Transverse colon (tissue), 4 donors: ENCODE measurements around the gene DNER.

Source experiments
- EP300 ChIP-seq: sonication (generic); formaldehyde crosslinking; IDR thresholded peaks from one replicate; pipeline ENCODE4 v1.6.1; 2017; ENCODE audit warnings: antibody characterized with exemption, low read depth
- POLR2A ChIP-seq: fragments of 450-650 bp; IDR thresholded peaks from one replicate; pipeline ENCODE4 v1.6.1; 2016; ENCODE audit warnings: antibody characterized with exemption, mild to moderate bottlenecking, moderate library complexity
- POLR2AphosphoS5 ChIP-seq, 3 donors: sonication (generic); formaldehyde crosslinking; IDR thresholded peaks; one replicate each; pipeline ENCODE4 v1.6.1; 2016; ENCODE audit warnings: antibody characterized with exemption in 3 of 3
- TF ChIP-seq, protein P1 (sequence below), 5 experiments: fragments of 200-600 bp in 3 of 5; fragments of 450-650 bp in 2 of 5; sonication (generic) in 3 of 5; IDR thresholded peaks; 1 replicate in 2 of 5; 2 replicates in 3 of 5; pipeline ENCODE4 v1.5.1; 2016 to 2017; ENCODE audit warnings: antibody characterized with exemption in 5 of 5, inconsistent platforms in 3 of 5, mild to moderate bottlenecking in 2 of 5, moderate library complexity in 1 of 5

GRCh38 chr2:229734410-229734809, 20.1 kb upstream of the DNER start:
- TF ChIP-seq, protein P1, sequence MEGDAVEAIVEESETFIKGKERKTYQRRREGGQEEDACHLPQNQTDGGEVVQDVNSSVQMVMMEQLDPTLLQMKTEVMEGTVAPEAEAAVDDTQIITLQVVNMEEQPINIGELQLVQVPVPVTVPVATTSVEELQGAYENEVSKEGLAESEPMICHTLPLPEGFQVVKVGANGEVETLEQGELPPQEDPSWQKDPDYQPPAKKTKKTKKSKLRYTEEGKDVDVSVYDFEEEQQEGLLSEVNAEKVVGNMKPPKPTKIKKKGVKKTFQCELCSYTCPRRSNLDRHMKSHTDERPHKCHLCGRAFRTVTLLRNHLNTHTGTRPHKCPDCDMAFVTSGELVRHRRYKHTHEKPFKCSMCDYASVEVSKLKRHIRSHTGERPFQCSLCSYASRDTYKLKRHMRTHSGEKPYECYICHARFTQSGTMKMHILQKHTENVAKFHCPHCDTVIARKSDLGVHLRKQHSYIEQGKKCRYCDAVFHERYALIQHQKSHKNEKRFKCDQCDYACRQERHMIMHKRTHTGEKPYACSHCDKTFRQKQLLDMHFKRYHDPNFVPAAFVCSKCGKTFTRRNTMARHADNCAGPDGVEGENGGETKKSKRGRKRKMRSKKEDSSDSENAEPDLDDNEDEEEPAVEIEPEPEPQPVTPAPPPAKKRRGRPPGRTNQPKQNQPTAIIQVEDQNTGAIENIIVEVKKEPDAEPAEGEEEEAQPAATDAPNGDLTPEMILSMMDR (IDR thresholded peaks at IDR 0.05) = no peak
- no peak for TF ChIP-seq POLR2AphosphoS5 (IDR thresholded peaks at IDR 0.05)
- no peak for TF ChIP-seq POLR2A
- no peak for TF ChIP-seq EP300
